HG03521 (cell line): ENCODE measurements around the gene TEP1.
A peak's percentile ranks its signal among the peaks of the same experiment; 100 is the strongest.
"Not testable (repeated sequence)": the region's sequence is repeated elsewhere in the genome, so short reads cannot be mapped to it uniquely, and the experiment has no call there.

ENCODE experiments used
- ATAC-seq: cut with Tn5 transposase; IDR thresholded peaks from one replicate; pipeline ENCODE4 v1.9.1; 2021; ENCODE audit warnings: mild to moderate bottlenecking, moderate library complexity; ENCODE audit not compliant: unreplicated experiment

The TEP1 gene

GRCh38 chr14:20412876-20413743 lies at the start of gene TEP1:
TEP1 (minus strand) TSS chr14:20413501; CDS start chr14:20408439, 5,062 bp downstream.
- peak; percentile 55 for ATAC-seq

GRCh38 chr14:20461225-20462141 lies 48.2 kb upstream of the TEP1 start, which contains the start of gene PIP4P1:
PIP4P1 (minus strand) TSS chr14:20461434; CDS start chr14:20461325, 109 bp downstream.
- ATAC-seq: peak; percentile 90

- ATAC-seq: peak; percentile 6
Observed at GRCh38 chr14:20460458-20461224, 47.3 kb upstream of the TEP1 start.

- no peak for ATAC-seq
Observed at GRCh38 chr14:20458031-20458789, 44.9 kb upstream of the TEP1 start.

- no peak for ATAC-seq
Observed at GRCh38 chr14:20456971-20457370, 43.7 kb upstream of the TEP1 start.

- peak; percentile 42 for ATAC-seq
Observed at GRCh38 chr14:20455355-20456300, 42.3 kb upstream of the TEP1 start.

GRCh38 chr14:20454516-20455354 lies 41.4 kb upstream of the TEP1 start, which contains the start of the genes APEX1 and OSGEP:
APEX1 (plus strand) TSS chr14:20455226; CDS start chr14:20455646, 420 bp downstream.
OSGEP (minus strand) TSS chr14:20454812; CDS start chr14:20454683, 129 bp downstream.
- ATAC-seq: peak; percentile 79

GRCh38 chr14:20452831-20453230 lies 39.5 kb upstream of the TEP1 start:
- ATAC-seq: not testable (repeated sequence)

GRCh38 chr14:20446889-20447288 lies 33.6 kb upstream of the TEP1 start:
- no peak for ATAC-seq

- ATAC-seq: not testable (repeated sequence)
Observed at GRCh38 chr14:20443650-20444049, 30.3 kb upstream of the TEP1 start.

- no peak for ATAC-seq
Observed at GRCh38 chr14:20441461-20441860, 28.2 kb upstream of the TEP1 start.

- ATAC-seq: no peak
Observed at GRCh38 chr14:20440882-20441281, 27.6 kb upstream of the TEP1 start.

- no peak for ATAC-seq
Observed at GRCh38 chr14:20440465-20440864, 27.2 kb upstream of the TEP1 start.

- ATAC-seq: no peak
Observed at GRCh38 chr14:20438664-20439063, 25.4 kb upstream of the TEP1 start.

GRCh38 chr14:20436363-20436755 lies 23.1 kb upstream of the TEP1 start:
- no peak for ATAC-seq

- no peak for ATAC-seq
Observed at GRCh38 chr14:20435582-20436362, 22.5 kb upstream of the TEP1 start, which contains the start of gene KLHL33. KLHL33 (minus strand) TSS chr14:20436166; CDS start chr14:20435811, 355 bp downstream.
